Globus pallidus (tissue), 1 donor: ENCODE measurements around the gene KLHL30.

Experiments
- DNase-seq: peaks from one replicate; pipeline ENCODE4 v3.0.0-alpha.2; 2015; ENCODE audit warnings: low spot score

The KLHL30 gene

GRCh38 chr2:238132463-238133450 is 5.7 kb upstream of the KLHL30 start:
- no peak for DNase-seq

DNA sequence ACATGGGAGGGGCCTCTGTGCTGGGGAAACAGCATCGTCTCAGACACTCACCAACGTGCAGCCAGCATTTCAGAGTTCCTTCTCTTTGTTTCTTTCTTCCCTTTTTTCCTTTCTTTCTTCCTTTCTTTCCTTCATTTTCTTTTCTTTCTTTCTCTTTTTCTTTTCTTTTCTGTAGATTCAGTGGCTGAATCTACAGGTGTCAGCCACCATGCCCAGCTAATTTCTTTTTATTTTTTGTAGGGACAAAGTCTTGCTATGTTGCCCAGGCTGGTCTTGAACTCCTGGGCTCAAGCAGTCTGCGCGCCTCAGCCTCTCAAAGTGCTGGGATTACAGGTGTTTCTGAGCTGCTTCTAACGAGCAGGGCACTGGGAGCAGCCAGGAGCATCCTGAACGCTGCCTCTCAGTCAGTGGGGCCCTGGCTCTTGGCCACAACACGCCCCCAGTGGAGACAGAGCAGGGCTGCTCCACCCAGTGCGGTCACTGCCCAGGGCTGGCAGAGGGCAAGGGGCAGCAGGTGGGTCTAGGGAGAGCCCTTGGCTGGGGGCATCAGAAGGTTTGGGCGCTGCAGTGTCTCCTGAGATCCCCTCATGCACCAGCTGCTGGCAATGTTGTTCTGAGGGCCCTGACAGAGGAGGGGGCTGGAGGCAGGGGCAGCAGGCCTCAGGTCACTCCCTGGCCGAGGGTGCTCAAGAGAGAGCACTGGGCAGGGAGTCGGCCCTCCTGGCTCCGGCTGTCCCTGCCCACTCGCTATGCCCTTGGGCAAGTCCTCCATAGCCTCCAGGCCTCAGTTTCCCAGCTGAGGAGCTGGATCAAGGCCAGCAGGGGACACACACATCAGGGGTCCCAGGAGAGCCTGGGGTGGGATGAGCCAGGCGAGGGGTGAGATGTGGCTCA is 4.7 kb upstream of the KLHL30 start:
- DNase-seq, result no peak

GRCh38 chr2:238134393-238134785 is 4.1 kb upstream of the KLHL30 start:
- DNase-seq, result no peak

GRCh38 chr2:238135601-238136150 is 2.8 kb upstream of the KLHL30 start:
- DNase-seq, result no peak

DNA sequence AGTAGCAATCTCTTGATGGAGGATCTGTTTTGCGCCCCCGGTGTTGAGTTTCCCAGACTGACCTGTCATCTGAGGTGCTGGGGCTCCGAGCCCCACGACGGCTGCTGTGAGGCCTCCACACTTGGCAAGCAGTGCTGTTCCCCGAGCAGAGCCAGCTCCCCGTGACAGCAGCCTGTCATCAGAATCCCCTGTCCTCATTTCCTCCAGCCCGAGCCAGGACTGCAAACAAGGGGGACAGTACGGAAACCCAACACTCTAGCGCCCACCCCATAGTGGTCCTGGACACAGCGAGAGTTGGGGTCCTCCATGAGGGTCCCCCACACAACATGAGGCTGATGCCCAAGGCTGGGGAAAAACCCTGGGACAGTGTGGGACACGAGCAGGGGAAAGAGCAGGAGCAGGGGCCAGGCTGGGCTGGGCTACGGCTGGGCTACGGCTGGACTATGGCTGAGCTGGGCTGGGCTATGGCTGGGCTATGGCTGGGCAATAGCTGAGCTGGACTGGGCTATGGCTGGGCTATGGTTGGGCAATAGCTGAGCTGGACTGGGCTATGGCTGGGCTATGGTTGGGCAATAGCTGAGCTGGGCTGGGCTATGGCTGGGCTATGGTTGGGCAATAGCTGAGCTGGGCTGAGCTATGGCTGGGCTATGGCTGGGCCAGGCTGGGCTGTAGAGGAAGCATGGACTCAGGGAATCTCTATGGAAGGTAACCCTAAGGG is 1.5 kb upstream of the KLHL30 start:
- DNase-seq, result no peak

GRCh38 chr2:238137885-238138284 is 583 bp upstream of the KLHL30 start:
- DNase-seq, result no peak

DNA sequence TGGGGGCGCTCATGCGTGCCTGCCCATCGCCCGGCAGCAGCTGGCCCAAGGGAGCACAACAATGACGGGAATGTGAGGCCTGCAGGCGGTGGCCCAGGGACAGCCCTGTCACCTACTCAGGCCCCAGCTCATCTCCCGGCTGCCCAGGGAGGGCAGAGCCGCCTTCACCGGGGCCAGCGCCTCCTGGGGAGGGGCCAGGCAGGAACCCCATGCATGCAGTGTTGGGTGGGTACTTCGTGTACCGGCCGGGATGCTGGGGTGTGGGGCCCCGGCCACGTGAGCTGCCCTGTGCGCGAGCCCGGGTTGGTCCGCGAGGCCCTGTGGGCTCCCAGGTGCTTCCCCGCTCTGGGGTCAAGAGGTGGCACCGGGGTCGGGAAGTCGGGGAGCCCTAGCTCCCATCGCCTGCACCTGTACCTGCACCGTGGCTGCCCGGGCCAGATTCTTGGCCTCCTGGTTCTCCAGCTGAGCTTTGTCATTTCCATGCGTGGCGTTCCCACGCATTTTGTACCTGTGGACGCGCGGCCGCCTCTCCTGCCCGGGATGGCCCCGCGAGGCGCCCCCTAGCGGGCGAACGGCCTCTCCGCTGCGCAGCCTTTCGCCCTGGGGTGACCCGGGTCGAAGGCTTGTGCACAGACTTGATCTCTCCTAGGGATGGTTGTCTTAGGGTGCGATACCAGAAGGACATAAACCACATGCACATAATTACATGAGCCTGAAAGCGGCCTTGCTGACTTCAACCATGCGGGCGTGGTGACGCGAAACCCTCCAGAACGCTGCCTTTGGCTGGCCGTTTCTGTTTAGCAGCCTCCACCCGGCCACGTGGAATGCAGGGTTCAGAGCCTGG is 950 bp downstream of the KLHL30 start:
- no peak for DNase-seq

DNA sequence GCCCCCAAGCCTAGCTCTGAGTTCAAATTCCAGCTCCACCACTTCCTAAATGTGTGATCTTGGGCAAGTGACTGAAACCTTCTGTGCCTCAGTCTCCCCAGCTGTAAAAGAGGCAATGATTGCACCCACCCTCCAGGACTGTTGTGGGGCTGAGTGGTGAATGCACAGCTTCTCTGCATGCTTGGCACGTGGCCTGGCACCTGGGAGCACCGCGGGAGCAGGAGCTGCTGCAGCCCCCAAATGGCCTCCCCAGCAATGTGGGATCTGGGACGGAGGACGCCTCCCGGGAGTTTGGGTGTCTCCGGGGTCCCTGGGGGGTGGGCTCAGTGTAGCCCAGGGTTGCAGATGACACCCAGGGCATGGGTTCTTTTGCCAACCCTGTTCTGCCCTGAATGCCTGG is 1.6 kb downstream of the KLHL30 start:
- no peak for DNase-seq

DNA sequence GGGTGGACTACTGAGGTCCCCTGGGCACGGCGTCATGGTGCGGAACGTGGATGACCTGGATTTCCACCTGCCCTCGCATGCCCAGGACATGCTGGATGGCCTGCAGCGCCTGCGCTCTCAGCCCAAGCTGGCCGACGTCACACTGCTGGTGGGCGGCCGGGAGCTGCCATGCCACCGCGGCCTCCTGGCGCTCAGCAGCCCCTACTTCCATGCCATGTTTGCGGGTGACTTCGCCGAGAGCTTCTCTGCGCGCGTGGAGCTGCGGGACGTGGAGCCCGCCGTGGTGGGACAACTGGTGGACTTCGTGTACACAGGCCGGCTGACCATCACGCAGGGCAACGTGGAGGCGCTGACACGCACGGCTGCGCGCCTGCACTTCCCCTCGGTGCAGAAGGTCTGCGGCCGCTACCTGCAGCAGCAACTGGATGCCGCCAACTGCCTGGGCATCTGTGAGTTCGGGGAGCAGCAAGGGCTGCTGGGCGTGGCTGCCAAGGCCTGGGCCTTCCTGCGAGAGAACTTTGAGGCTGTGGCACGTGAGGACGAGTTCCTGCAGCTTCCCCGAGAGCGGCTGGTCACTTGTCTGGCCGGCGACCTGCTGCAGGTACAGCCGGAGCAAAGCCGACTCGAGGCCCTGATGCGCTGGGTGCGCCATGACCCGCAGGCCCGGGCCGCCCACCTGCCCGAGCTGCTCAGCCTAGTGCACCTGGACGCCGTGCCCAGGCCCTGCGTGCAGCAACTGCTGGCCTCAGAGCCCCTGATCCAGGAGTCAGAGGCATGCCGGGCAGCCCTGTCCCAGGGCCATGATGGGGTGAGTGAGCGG is 2.5 kb downstream of the KLHL30 start:
- no peak for DNase-seq

GRCh38 chr2:238141541-238142318 is 3.3 kb downstream of the KLHL30 start:
- DNase-seq, result no peak

- DNase-seq, result no peak
These were observed 4.1 kb downstream of the KLHL30 start for GRCh38 chr2:238142382-238143205.

DNA sequence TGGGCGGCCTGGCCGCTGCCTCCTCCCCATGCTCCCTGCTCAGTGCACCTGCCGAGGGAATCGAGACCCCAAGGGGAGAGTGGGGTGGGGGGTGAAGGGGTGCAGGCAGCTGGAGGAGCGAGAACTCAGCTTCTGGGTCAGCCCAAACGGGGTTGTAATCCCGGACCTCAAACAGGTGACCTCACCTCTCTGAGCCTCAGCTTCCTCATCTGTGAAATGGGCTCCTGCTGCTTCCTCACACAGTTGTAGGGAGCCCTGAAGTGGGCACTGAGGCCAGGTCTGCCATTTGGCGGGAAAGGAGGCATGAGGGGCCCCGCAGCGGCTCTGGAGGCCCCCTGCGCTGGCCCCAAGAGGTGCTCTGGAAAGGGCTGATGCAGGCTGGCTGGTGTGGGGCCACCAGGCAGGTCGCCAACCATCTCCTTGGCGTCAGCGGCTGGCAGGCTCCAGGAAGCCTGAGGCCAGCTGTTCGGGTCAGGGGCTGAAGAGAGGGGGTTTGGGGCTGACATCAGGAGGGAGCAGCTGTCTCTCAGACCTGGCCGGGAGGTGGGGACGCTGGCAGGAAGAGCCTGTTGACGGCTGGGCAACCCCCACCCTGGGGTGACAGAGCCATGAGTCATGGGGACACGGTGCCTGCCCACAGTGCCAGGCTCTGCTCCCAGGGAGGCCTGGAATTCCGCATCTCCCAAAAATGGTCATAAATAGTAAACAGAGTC is 4.9 kb downstream of the KLHL30 start:
- peak; percentile 16 for DNase-seq

GRCh38 chr2:238144262-238144661 is 5.8 kb downstream of the KLHL30 start:
- no peak for DNase-seq

DNA sequence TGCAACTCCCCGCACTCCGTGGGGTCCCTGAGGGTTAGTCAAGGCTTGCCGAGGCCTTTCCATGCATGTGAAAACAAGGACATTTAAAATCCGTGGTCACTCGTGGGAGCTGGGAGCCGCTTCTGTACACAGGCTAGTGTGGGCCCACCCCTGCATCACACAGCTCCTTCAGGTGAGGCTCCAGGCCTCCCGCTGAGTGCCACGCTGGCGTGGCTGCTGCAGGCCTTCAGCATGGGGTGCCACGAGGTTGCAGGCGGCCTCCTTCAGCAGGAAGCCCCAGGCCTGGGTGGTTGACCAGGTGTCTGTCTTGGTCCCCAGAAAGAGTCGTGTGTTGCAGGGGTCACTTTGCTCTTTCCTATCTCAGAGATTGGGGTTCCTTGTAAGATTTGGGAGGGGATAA is 6.6 kb downstream of the KLHL30 start:
- no peak for DNase-seq

DNA sequence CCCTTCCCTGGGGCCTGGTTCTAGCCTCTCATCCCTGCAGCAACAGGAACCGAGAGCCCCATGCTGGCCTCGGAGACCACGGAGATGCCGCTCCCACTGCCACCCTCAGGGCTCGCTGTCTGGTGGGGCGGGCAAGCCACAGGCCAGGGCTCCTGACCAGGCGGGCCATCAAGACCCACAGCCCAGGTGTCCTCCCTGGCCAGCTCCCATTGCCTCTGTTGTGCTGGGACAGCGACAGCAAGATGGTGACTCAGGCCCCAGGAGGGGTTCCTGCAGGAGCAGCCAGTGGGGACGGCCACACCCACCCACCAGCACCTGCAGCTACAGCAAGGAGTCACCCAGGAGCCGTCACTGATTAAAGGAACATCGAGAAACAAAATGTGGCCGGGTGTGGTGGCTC is 7.4 kb downstream of the KLHL30 start:
- no peak for DNase-seq

DNA sequence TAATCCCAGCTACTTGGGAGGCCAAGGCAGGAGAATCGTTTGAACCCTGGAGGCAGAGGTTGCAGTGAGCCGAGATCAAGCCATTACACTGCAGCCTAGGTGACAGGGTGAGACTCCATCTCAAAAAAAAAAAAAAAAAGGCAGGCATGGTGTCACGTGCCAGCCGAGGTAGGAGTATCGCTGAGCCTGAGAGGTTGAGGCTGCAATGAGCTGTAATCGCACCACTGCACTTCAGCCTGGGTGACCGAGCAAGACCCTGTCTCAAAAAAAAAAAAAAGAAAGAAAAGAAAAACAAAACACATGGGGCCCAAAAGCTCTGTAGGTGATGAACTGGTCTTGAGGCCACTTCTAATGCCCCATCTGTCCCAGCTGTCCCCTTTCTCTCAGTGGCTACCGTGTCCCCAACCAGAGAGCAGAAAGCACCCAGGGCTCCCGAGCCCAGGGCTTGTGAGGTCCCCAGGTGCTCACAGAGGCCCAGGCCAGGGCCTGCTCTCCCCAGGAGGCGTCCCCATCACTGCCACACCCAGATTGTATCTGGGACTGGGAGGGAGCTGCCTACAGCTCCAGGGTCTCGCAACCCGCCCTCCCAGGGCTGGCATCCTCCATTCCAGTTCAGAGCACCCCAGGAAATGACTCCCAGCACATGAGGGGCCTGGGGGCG is 8.5 kb downstream of the KLHL30 start:
- no peak for DNase-seq

DNA sequence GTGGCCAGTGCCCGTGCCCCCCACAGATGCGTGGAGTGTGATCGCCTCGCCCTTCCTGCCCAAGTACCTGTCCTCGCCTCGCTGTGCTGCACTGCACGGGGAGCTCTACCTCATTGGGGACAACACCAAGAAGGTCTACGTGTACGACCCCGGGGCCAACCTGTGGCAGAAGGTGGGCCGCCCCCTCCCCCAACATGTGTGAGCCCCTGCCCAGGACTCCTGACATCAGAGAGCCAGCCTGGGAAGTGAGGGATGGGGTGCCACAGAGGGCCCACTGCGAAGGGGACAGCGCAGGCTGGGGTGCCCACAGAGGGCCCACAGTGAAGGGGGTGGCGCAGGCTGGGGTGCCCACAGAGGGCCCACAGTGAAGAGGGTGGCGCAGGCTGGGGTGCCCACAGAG is 10.5 kb downstream of the KLHL30 start:
- no peak for DNase-seq
